PC-9 (cell line): Measurements from ENCODE around the gene RACK1. TPM values are rescaled to one million over a fixed set of nuclear protein-coding genes. Genes with fewer than 3 reads are reported as not detected.

Source experiments
- BruUV-seq: library from RNA; stranded (reverse); fragments of 400-500 nt; replicated peaks from 2 replicates; lab custom pipeline; 2021; lab: Mats Ljungman, UMichigan
- CTCF ChIA-PET: fragments of 300-600 bp; sonication (Branson Sonifier 250); formaldehyde crosslinking; loops from one replicate; lab custom pipeline; 2022; ENCODE audit warnings: antibody characterized with exemption; lab: Charles Lee
- POLR2A ChIA-PET: fragments of 300-600 bp; sonication (Branson Sonifier 250); formaldehyde crosslinking; loops from one replicate; lab custom pipeline; 2022; ENCODE audit warnings: antibody characterized with exemption; ENCODE audit not compliant: unreplicated experiment; lab: Charles Lee
- DNase-seq, 2 experiments: peaks; one replicate each; pipeline versions ENCODE4 v3.0.0 to v3.0.0-alpha.2; 2015 to 2022; ENCODE audit warnings: mixed read lengths in 1 of 2
- H2AFZ ChIP-seq: fragments of 200-600 bp; sonication (generic); 2 replicates; pipeline ENCODE4 v1.8.1; 2017; ENCODE audit warnings: antibody characterized with exemption
- H3F3A ChIP-seq: fragments of 200-600 bp; sonication (generic); 2 replicates; pipeline ENCODE4 v1.8.1; 2017; ENCODE audit warnings: antibody characterized with exemption, mild to moderate bottlenecking, low read depth; ENCODE audit not compliant: insufficient read depth
- H3K27ac ChIP-seq: fragments of 200-600 bp; sonication (generic); 2 replicates; pipeline ENCODE4 v1.6.1; 2016; ENCODE audit warnings: mixed run types
- H3K27me3 ChIP-seq: fragments of 200-600 bp; sonication (generic); 2 replicates; pipeline ENCODE4 v1.6.1; 2016; ENCODE audit warnings: low read depth, mixed run types; ENCODE audit not compliant: insufficient read depth
- H3K36me3 ChIP-seq: fragments of 200-600 bp; sonication (generic); 2 replicates; pipeline ENCODE4 v1.6.1; 2016; ENCODE audit warnings: low read depth, mixed run types
- H3K4me1 ChIP-seq: fragments of 200-600 bp; sonication (generic); replicated peaks from 2 replicates; pipeline ENCODE4 v1.6.1; 2016; ENCODE audit warnings: mixed run types; ENCODE audit not compliant: insufficient read depth
- H3K4me2 ChIP-seq: fragments of 200-600 bp; sonication (generic); 2 replicates; pipeline ENCODE4 v1.6.1; 2017; ENCODE audit warnings: mixed run types
- H3K4me3 ChIP-seq: fragments of 200-600 bp; sonication (generic); 2 replicates; pipeline ENCODE4 v1.6.1; 2016; ENCODE audit warnings: mixed run types
- H3K79me2 ChIP-seq: fragments of 200-600 bp; sonication (generic); 2 replicates; pipeline ENCODE4 v1.6.1; 2017; ENCODE audit warnings: low read depth, mixed run types
- H3K9me2 ChIP-seq: fragments of 200-600 bp; sonication (generic); 2 replicates; pipeline ENCODE4 v1.8.1; 2017; ENCODE audit warnings: mild to moderate bottlenecking; ENCODE audit not compliant: insufficient read depth
- H3K9me3 ChIP-seq: fragments of 200-600 bp; sonication (generic); 2 replicates; pipeline ENCODE4 v1.8.1; 2016; ENCODE audit warnings: low read depth; ENCODE audit not compliant: insufficient read depth
- H4K20me1 ChIP-seq: fragments of 200-600 bp; sonication (generic); 2 replicates; pipeline ENCODE4 v1.8.1; 2017; ENCODE audit not compliant: insufficient read depth
- EZH2 ChIP-seq: fragments of 200-600 bp; sonication (generic); IDR thresholded peaks from 2 replicates; pipeline ENCODE4 v1.8.0; 2017; ENCODE audit warnings: antibody characterized with exemption, low read depth
- intact Hi-C: fragments of 100-400 bp; cut with micrococcal nuclease; formaldehyde crosslinking; loops from one replicate; pipeline ENCODE4 v1.10.0; 2022; ENCODE audit not compliant: unreplicated experiment
- total RNA-seq: library from RNA; stranded (reverse); gene quantifications from 2 replicates; pipeline ENCODE4 v1.2.3, GENCODE V29; 2021
- TF ChIP-seq, protein P1 (sequence below): fragments of 200-600 bp; sonication (generic); conservative IDR thresholded peaks from 2 replicates; pipeline ENCODE4 v1.6.1; 2017; ENCODE audit warnings: mixed run types, antibody characterized with exemption, mild to moderate bottlenecking, moderate library complexity

RACK1 gene
- total RNA-seq, 1 experiment from 2014 or later: 2,373 TPM

DNA sequence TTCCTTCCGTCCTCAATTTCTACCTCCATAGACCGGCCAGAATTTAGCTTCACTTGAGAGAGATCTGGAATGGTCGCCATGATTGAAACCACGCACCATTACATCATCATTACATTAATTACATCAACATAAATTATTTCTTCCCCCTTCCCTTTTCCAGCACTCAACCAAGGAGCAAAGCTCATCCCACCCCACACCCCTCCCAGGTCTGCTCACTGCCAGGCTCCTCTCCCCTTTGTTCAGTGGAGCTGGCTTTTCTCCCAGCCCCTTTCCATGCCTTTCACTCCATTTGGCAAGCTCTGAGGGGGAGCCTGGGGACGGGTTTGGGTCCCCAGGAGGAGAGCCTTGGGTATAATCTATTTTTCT, 8.4 kb downstream of the RACK1 start:
- H4K20me1 ChIP-seq: peaks cover 51% of the 10 kb centered on the region
- H3K9me2 ChIP-seq: no peaks in the 10 kb centered on the region
- POLR2A ChIA-PET: interaction anchor here (0.6 to 0.7 kb wide), 2 partner anchors 11 to 375 kb away, joined by 5 to 23 read pairs; no protein-coding TSS in a partner anchor
- peaks cover 75% of the 10 kb centered on the region for H3F3A ChIP-seq
- H3K27me3 ChIP-seq: no peaks in the 10 kb centered on the region
- no peaks in the 10 kb centered on the region for H3K4me1 ChIP-seq
- no peak overlapping the region for H3K4me3 ChIP-seq
- peaks cover 41% of the 10 kb centered on the region for H3K36me3 ChIP-seq
- peak overlapping the region; percentile 45 for H3K27ac ChIP-seq
- no peaks in the 10 kb centered on the region for H3K9me3 ChIP-seq
- CTCF ChIA-PET: interaction anchor here (0.6 kb wide), 2 partner anchors 38 to 367 kb away, joined by 3 to 9 read pairs; no protein-coding TSS in a partner anchor
- intact Hi-C loops: no loop called here
- TSS peak; percentile 13 for BruUV-seq
- DNase-seq: no peak
- H3K79me2 ChIP-seq: peaks cover 28% of the 10 kb centered on the region
- TF ChIP-seq, protein P1, sequence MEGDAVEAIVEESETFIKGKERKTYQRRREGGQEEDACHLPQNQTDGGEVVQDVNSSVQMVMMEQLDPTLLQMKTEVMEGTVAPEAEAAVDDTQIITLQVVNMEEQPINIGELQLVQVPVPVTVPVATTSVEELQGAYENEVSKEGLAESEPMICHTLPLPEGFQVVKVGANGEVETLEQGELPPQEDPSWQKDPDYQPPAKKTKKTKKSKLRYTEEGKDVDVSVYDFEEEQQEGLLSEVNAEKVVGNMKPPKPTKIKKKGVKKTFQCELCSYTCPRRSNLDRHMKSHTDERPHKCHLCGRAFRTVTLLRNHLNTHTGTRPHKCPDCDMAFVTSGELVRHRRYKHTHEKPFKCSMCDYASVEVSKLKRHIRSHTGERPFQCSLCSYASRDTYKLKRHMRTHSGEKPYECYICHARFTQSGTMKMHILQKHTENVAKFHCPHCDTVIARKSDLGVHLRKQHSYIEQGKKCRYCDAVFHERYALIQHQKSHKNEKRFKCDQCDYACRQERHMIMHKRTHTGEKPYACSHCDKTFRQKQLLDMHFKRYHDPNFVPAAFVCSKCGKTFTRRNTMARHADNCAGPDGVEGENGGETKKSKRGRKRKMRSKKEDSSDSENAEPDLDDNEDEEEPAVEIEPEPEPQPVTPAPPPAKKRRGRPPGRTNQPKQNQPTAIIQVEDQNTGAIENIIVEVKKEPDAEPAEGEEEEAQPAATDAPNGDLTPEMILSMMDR: no peak
- TF ChIP-seq EZH2: no peak
- no peak overlapping the region for H3K4me2 ChIP-seq
- H2AFZ ChIP-seq: no peak overlapping the region

DNA sequence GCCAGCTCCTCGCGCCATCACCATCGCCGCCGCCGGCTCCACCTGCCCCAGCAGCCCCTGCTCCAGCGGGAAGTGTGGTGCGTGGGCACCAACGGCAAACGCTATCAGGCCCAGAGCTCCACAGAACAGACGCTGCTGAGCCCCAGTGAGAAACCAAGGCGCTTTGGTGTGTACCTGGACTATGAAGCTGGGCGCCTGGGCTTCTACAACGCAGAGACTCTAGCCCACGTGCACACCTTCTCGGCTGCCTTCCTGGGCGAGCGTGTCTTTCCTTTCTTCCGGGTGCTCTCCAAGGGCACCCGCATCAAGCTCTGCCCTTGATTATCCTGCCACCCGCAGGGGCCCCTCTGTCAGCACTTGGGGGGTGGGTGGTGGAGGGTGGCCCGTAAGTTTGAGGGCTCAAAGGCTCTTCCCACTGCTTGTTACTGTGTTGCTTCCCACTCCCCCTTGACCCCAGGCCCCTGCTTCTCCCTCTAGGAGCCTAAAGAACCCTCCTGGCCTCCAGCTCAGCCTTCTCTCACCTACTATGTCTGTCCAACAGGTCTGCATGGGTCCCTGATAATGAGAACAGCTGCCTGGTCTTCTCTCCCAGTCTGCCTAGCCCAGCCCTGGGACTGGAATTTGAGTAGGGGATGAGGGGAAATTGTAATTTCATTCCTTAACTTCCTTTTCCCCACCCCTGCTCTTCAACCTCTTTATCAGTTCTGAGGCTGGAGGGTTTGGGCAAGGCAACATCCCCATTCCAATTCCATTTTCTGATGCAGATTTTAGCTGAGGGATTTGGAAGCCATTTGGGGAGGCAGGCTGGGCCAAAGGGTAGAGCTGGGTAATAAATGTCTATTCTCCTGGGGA, 9.0 kb downstream of the RACK1 start:
- H4K20me1 ChIP-seq: peaks cover 45% of the 10 kb centered on the region
- intact Hi-C loops: no loop called here
- DNase-seq: no peak
- ChIA-PET POLR2A (interaction anchor here (0.6 kb wide), 1 partner anchor 374 kb away, joined by 23 read pairs; no protein-coding TSS in a partner anchor), CTCF (interaction anchor here (0.5 to 0.6 kb wide), 3 partner anchors 366 to 939 kb away, joined by 3 to 4 read pairs (median 3); no protein-coding TSS in a partner anchor)
- H3K4me1 ChIP-seq: no peaks in the 10 kb centered on the region
- H3K27ac ChIP-seq: peak overlapping the region; percentile 45
- no peak overlapping the region for H3K4me2 ChIP-seq
- BruUV-seq: no TSS peak
- H3K36me3 ChIP-seq: peaks cover 36% of the 10 kb centered on the region
- peaks cover 69% of the 10 kb centered on the region for H3F3A ChIP-seq
- H3K9me2 ChIP-seq: no peaks in the 10 kb centered on the region
- H2AFZ ChIP-seq: no peak overlapping the region
- no peak for TF ChIP-seq EZH2
- TF ChIP-seq, protein P1: no peak
- no peaks in the 10 kb centered on the region for H3K27me3 ChIP-seq
- H3K9me3 ChIP-seq: no peaks in the 10 kb centered on the region
- H3K4me3 ChIP-seq: no peak overlapping the region
- H3K79me2 ChIP-seq: peaks cover 22% of the 10 kb centered on the region

DNA sequence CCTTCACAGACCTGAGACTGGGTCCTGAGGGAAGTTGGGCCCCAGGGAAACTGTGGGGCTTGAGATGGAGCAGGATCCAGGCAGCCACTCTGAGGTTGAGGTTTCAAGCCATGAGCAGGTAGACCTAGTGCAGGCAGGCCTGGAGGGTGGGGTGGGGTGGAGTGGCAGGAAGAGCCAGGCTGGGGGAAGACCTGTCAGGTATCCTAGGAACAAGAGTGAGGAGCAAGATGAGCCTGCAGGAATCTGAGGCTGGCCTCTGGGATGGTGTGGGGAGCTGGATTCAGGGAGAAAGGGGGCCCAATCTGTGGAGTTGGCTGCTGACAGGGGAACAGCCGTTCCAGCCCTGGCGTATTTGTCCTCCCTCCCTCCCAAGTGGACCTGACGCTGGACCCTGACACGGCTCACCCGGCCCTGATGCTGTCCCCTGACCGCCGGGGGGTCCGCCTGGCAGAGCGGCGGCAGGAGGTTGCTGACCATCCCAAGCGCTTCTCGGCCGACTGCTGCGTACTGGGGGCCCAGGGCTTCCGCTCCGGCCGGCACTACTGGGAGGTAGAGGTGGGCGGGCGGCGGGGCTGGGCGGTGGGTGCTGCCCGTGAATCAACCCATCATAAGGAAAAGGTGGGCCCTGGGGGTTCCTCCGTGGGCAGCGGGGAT, 9.8 kb downstream of the RACK1 start:
- Histone ChIP-seq H3K9me3 (no peaks in the 10 kb centered on the region), H4K20me1 (peaks cover 40% of the 10 kb centered on the region), H3K4me3 (no peak overlapping the region), H3K9me2 (no peaks in the 10 kb centered on the region), H3K27me3 (no peaks in the 10 kb centered on the region), H3K4me1 (no peaks in the 10 kb centered on the region), H3F3A (peaks cover 66% of the 10 kb centered on the region), H3K27ac (no peak overlapping the region), H3K4me2 (no peak overlapping the region), H3K36me3 (peaks cover 35% of the 10 kb centered on the region), H3K79me2 (peaks cover 16% of the 10 kb centered on the region), H2AFZ (no peak overlapping the region)
- intact Hi-C loops: no loop called here
- TF ChIP-seq, protein P1: no peak
- no peak for TF ChIP-seq EZH2
- ChIA-PET POLR2A (interaction anchor here (0.6 kb wide), 1 partner anchor 11 kb away, joined by 10 read pairs; no protein-coding TSS in a partner anchor), CTCF (interaction anchor here (0.6 kb wide), 1 partner anchor 938 kb away, joined by 4 read pairs; no protein-coding TSS in a partner anchor)
- BruUV-seq: no TSS peak
- DNase-seq: no peak
